OCI-LY7 (cell line): ENCODE measurements around the gene ADRA2B. TPM values are rescaled to one million over a fixed set of nuclear protein-coding genes. Genes with fewer than 3 reads are reported as not detected.
A peak's percentile ranks its signal among the peaks of the same experiment; 100 is the strongest.

ENCODE experiments used
- BruUV-seq: library from RNA; stranded (reverse); fragments of 400-500 nt; replicated peaks from 2 replicates; lab custom pipeline; 2021; lab: Mats Ljungman, UMichigan
- CTCF ChIA-PET: fragments of 300-600 bp; sonication (Branson Sonifier 250); formaldehyde crosslinking; loops from one replicate; lab custom pipeline; 2022; ENCODE audit warnings: antibody characterized with exemption; ENCODE audit not compliant: unreplicated experiment; lab: Charles Lee
- POLR2A ChIA-PET: fragments of 300-600 bp; sonication (Branson Sonifier 250); formaldehyde crosslinking; loops from one replicate; lab custom pipeline; 2022; ENCODE audit warnings: antibody characterized with exemption; lab: Charles Lee
- DNase-seq: peaks from one replicate; pipeline ENCODE4 v3.0.0-alpha.2; 2015; ENCODE audit warnings: low spot score
- H2AFZ ChIP-seq: fragments of 200-600 bp; sonication (generic), shearing (Covaris generic); 2 replicates; pipeline ENCODE4 v1.6.1; 2014; ENCODE audit warnings: mild to moderate bottlenecking, antibody characterized with exemption, low read length, moderate library complexity
- H3K27ac ChIP-seq: fragments of 200-600 bp; sonication (generic); 2 replicates; pipeline ENCODE4 v1.5.1; 2014; ENCODE audit warnings: mixed run types, low read depth, mild to moderate bottlenecking, moderate library complexity, low read length, inconsistent platforms; ENCODE audit not compliant: poor library complexity, severe bottlenecking
- H3K36me3 ChIP-seq: fragments of 200-600 bp; sonication (generic); 2 replicates; pipeline ENCODE4 v1.6.1; 2014; ENCODE audit warnings: mild to moderate bottlenecking, antibody characterized with exemption, low read length, moderate library complexity, mixed read lengths; ENCODE audit not compliant: insufficient read depth
- H3K4me1 ChIP-seq: fragments of 200-600 bp; sonication (generic); 2 replicates; pipeline ENCODE4 v1.5.1; 2014; ENCODE audit warnings: mild to moderate bottlenecking, low read length; ENCODE audit not compliant: insufficient read depth, poor library complexity, severe bottlenecking
- H3K4me2 ChIP-seq: fragments of 200-600 bp; sonication (generic); 2 replicates; pipeline ENCODE4 v1.6.1; 2014; ENCODE audit warnings: mild to moderate bottlenecking, low read length
- H3K4me3 ChIP-seq: fragments of 200-600 bp; sonication (generic); 2 replicates; pipeline ENCODE4 v1.5.1; 2014; ENCODE audit warnings: mild to moderate bottlenecking, low read depth, low read length; ENCODE audit not compliant: poor library complexity, severe bottlenecking
- H3K79me2 ChIP-seq: fragments of 200-600 bp; sonication (generic); 2 replicates; pipeline ENCODE4 v1.6.1; 2016; ENCODE audit warnings: low read depth, mild to moderate bottlenecking, low read length, moderate library complexity, mixed read lengths; ENCODE audit not compliant: insufficient read depth
- H3K9me2 ChIP-seq: fragments of 200-600 bp; sonication (generic); 2 replicates; pipeline ENCODE4 v1.6.1; 2016; ENCODE audit warnings: mild to moderate bottlenecking, low read length, mixed read lengths; ENCODE audit not compliant: insufficient read depth
- H3K9me3 ChIP-seq: fragments of 200-600 bp; sonication (generic); 2 replicates; pipeline ENCODE4 v1.6.1; 2014; ENCODE audit warnings: mild to moderate bottlenecking, mixed run types, low read length, mixed read lengths
- H4K20me1 ChIP-seq: fragments of 200-600 bp; sonication (generic); 2 replicates; pipeline ENCODE4 v1.6.1; 2014; ENCODE audit warnings: mild to moderate bottlenecking, antibody characterized with exemption, low read length, moderate library complexity, mixed read lengths; ENCODE audit not compliant: insufficient read depth
- CTCF ChIP-seq: fragments of 200-600 bp; sonication (generic); conservative IDR thresholded peaks from 2 replicates; pipeline ENCODE4 v1.5.1; 2014; ENCODE audit warnings: mild to moderate bottlenecking, antibody characterized with exemption, low read length, moderate library complexity, mixed read lengths
- EZH2phosphoT487 ChIP-seq: fragments of 200-600 bp; sonication (generic); IDR thresholded peaks from 2 replicates; pipeline ENCODE4 v1.6.1; 2018; ENCODE audit warnings: low read depth, borderline replicate concordance, mild to moderate bottlenecking, mixed run types, antibody characterized with exemption, low read length, moderate library complexity, mixed read lengths
- intact Hi-C: fragments of 100-400 bp; cut with micrococcal nuclease; formaldehyde crosslinking; loops from one replicate; pipeline ENCODE4 v1.10.0; 2022; ENCODE audit not compliant: unreplicated experiment
- total RNA-seq, 2 experiments: library from RNA; depleted of rRNA in 1 of 2; stranded (reverse); fragments of >200 nt in 1 of 2; shearing (Covaris generic) in 1 of 2; gene quantifications; 2 replicates each; pipeline ENCODE4 v1.2.3, GENCODE V29; 2014 to 2022

ADRA2B gene
- total RNA-seq, 2 experiments from 2014 or later: 0.06 to 0.11 TPM

GRCh38 chr2:96152304-96153161 lies 36.2 kb upstream of the ADRA2B start:
- peaks cover 92% of the 10 kb centered on the region for H3K4me1 ChIP-seq
- TF ChIP-seq EZH2phosphoT487: no peak
- TF ChIP-seq CTCF: no peak

DNA sequence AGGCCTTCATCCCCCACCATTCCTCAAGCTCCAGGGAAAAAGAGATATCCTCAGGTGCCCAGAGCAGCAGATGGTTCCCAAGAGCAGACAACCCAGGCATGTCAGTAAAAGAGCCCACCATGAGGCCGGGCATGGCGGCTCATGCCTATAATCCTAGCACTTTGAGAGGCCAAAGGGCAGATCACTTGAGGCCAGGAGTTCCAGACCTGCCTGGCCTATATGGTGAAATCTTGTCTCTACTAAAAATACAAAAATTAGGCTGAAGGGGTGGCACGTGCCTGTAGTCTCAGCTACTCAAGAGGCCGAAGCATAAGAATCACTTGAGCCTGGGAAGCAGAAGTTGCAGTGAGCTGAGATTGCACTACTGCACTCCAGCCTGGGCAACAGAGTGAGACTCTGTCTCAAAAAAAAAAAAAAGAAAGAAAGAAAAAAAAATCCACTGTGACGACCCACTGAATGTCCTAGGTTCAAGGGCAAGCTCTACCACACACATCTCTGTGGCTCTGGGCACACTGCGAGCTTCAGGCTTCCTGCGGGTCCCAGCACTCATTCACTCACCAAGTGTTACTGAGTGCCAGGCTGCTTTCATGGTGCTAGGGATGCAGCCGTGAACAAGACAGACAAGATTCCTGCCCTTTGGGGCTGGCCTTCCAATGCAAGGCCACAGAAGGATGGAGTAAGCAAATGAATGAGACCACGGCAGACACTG lies 35.4 kb upstream of the ADRA2B start:
- intact Hi-C loops: no loop called here
- Histone ChIP-seq H3K36me3 (no peaks in the 10 kb centered on the region), H3K79me2 (no peaks in the 10 kb centered on the region), H3K4me2 (no peak overlapping the region), H3K9me3 (no peaks in the 10 kb centered on the region), H4K20me1 (no peaks in the 10 kb centered on the region), H3K4me1 (peaks cover 92% of the 10 kb centered on the region), H3K9me2 (no peaks in the 10 kb centered on the region), H2AFZ (no peak overlapping the region), H3K4me3 (no peak overlapping the region), H3K27ac (peak overlapping the region; percentile 10)
- POLR2A ChIA-PET: interaction anchor here (1.3 to 2.1 kb wide), 2 partner anchors 11 to 16 kb away, joined by 3 to 10 read pairs; no protein-coding TSS in a partner anchor
- DNase-seq: no peak
- no TSS peak for BruUV-seq
- TF ChIP-seq CTCF (no peak), EZH2phosphoT487 (no peak)
- CTCF ChIA-PET: no interaction called here

More at GRCh38 chr2:96152304-96153161, 36.2 kb upstream of the ADRA2B start:
- intact Hi-C loops: no loop called here
- BruUV-seq: no TSS peak
- Histone ChIP-seq H3K4me3 (no peak overlapping the region), H4K20me1 (no peaks in the 10 kb centered on the region), H3K9me3 (no peaks in the 10 kb centered on the region), H3K79me2 (no peaks in the 10 kb centered on the region), H3K27ac (peak overlapping the region; percentile 10), H3K4me2 (peak overlapping the region; percentile 44), H3K9me2 (no peaks in the 10 kb centered on the region), H2AFZ (peak overlapping the region; percentile 31; the same call in 1 of the 2 replicates), H3K36me3 (no peaks in the 10 kb centered on the region)
- POLR2A ChIA-PET: interaction anchor here (0.6 to 2.1 kb wide), 5 partner anchors 11 to 66 kb away, joined by 3 to 10 read pairs (median 4); partner anchors contain the start of gene STARD7
- CTCF ChIA-PET: no interaction called here
- peak; percentile 35 for DNase-seq
